Measurements from ENCODE around the gene DPH7.
"Not testable (repeated sequence)": the region's sequence is repeated elsewhere in the genome, so short reads cannot be mapped to it uniquely, and the experiment has no call there.

The DPH7 gene

GRCh38 chr9:137581361-137582285 is 2.9 kb upstream of the DPH7 start:
- in situ Hi-C loops (cut with MboI; ENCODE audit: low sequenced_read_pairs) = no loop called here

DNA sequence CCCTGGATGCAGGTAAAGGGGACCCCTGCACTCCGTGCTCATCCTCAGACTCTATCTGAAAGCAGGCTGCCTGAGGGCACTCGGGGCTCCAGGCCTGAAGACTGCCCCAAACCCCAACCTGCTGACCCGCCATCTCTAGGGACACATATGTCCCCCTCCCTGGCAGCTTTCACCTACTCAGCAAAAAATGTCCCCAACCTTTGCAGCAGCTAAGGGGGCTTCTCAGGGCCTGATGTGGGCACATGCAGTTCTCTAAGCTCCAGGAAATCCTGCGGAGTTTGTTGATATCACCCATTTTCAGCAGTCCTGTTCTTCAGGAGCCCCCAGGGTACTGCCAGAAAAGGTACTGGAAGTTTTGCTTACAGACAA is 2.2 kb upstream of the DPH7 start:
- in situ Hi-C loops (cut with MboI; ENCODE audit: low sequenced_read_pairs) = no loop called here

GRCh38 chr9:137580209-137580953 is 1.7 kb upstream of the DPH7 start:
- in situ Hi-C loops (cut with MboI; ENCODE audit: low sequenced_read_pairs) = no loop called here

DNA sequence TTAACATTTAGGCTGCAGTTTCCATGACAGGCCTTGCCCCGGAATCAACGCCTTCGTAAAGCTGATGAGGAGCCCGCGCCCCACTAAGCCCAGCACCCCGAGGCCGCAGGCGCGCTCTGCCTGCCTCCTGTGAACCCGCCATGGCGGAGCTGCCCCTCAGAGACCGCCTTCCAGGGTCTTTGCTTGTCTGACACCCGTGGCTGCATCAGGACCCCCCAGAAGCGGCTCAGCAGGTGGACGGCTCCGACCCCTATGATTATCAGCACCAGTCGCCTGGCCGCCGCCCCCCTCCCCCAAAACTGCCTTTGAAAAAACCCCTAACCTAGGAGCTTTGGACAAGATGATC is 507 bp upstream of the DPH7 start:
- in situ Hi-C loops (cut with MboI; ENCODE audit: low sequenced_read_pairs) = no loop called here

DNA sequence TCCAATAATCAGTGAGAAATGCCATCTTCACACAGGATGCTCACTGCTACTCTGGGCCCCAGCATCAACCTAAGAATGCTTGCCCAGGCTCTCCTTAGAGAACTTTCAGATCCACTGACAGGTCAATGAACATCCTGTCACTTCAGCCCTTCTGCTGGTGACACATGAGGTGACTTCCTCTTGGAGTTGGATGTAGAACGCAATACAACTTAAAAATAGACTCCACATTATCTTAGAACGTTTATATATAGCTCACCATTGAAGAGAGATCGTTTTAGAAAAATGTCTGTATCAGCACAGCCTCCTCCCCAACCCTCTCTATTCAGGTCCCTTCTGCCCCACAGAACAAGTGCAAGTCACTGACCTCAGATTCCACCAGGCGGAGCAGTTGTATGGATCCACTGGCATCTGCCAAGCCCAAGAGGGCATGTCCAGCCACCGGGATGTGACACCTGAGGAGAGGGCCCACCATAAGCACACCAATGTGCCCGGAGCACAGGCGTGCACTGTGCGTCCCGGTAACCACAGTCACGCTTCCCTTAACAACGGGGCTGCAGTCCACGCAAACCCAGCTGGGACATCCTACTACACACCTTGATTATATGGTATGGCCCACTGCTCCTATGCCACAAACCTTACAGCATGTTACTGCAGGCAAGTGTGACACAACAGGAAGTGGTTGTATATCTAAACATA is 2.9 kb downstream of the DPH7 start:
- in situ Hi-C loops (cut with MboI; ENCODE audit: low sequenced_read_pairs) = no loop called here

GRCh38 chr9:137575364-137575715 is 3.4 kb downstream of the DPH7 start:
- in situ Hi-C loops (cut with MboI; ENCODE audit: low sequenced_read_pairs) = no loop called here

- in situ Hi-C loops (cut with MboI; ENCODE audit: low sequenced_read_pairs) = no loop called here
These were observed 4.5 kb downstream of the DPH7 start for GRCh38 chr9:137574192-137574591.

DNA sequence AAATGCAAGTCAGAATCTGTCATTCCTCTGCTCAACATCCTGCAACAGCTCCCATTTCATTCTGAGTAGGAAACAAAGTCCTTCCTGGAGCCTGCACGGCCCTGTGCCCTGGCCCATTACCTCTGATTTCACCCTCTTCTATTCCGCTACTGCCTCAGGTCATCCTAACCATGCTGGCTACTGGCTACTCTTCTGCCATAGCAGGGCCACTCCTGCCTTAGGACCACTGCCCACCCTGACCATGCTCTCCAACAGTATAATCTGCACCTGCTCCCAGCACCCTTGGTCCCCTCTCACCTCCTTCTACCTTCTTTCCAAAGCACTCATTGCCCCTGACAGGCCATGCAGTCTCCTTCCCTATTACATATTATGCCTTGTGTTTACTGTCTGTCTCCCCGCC is 8.2 kb downstream of the DPH7 start:
- in situ Hi-C loops (cut with MboI; ENCODE audit: low sequenced_read_pairs) = no loop called here

DNA sequence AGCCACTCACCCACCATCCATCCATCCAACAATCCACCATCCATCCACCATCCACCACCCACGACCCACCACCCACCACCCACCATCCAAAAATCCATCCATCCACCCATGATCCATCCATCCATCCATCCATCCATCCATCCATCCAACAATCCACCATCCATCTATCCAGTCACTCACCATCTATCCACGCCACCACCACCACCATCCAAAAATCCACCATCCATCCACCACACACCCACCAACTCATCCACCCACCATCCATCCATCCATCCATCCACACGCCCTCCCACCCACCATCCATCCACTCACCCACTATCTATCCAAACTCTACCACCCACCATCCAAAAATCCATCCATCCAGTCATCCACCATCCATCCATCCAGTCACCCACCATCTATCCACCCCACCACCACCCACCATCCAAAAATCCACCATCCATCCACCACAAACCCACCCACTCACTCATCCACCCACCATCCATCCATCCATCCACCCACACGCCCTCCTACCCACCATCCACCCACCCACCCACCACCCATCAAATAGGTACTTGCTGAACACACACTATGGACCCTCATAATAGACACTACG is 9.0 kb downstream of the DPH7 start:
- in situ Hi-C loops (cut with MboI; ENCODE audit: low sequenced_read_pairs) = no loop called here

DNA sequence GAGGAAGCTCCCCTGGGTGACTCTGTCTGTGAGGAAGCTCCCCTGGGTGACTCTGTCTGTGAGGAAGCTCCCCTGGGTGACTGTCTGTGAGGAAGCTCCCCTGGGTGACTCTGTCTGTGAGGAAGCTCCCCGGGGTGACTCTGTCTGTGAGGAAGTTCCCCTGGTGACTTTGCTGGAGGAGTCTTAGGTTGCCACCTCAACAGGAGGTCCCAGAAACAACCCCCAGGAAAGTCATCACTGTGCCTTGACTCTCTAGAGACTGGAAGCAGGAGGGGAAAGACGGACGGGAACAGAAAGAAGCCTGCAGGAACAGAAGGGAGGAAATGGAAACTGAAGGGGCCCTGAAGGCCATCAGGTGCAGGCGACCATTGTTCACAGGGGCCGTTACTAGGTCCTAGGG is 10.3 kb downstream of the DPH7 start:
- in situ Hi-C loops (cut with MboI; ENCODE audit: low sequenced_read_pairs) = not testable (repeated sequence)

GRCh38 chr9:137564817-137565411 is 13.8 kb downstream of the DPH7 start:
- in situ Hi-C loops (cut with MboI; ENCODE audit: low sequenced_read_pairs) = no loop called here

DNA sequence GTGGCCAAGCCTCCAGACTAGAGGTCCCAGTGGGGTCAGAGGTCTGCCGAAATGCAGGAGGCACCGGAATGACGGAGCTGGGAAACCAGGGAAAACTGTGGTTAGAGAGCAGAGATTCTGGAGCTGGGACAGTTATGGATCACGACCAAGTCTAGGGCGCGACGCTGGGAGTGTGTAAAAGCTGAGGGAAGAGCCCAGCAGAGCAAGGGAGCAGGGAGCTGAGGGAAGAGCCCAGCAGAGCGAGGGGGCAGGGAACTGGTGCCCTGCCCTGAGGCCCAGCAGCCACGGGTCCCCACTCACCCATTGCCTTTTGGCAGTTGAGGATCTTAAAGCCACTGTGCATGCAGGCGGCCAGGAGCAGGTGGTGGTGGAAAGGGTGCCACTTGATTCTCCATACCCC is 14.6 kb downstream of the DPH7 start:
- in situ Hi-C loops (cut with MboI; ENCODE audit: low sequenced_read_pairs) = no loop called here

- in situ Hi-C loops (cut with MboI; ENCODE audit: low sequenced_read_pairs) = no loop called here
These were observed 20.6 kb downstream of the DPH7 start for GRCh38 chr9:137558127-137558526.

DNA sequence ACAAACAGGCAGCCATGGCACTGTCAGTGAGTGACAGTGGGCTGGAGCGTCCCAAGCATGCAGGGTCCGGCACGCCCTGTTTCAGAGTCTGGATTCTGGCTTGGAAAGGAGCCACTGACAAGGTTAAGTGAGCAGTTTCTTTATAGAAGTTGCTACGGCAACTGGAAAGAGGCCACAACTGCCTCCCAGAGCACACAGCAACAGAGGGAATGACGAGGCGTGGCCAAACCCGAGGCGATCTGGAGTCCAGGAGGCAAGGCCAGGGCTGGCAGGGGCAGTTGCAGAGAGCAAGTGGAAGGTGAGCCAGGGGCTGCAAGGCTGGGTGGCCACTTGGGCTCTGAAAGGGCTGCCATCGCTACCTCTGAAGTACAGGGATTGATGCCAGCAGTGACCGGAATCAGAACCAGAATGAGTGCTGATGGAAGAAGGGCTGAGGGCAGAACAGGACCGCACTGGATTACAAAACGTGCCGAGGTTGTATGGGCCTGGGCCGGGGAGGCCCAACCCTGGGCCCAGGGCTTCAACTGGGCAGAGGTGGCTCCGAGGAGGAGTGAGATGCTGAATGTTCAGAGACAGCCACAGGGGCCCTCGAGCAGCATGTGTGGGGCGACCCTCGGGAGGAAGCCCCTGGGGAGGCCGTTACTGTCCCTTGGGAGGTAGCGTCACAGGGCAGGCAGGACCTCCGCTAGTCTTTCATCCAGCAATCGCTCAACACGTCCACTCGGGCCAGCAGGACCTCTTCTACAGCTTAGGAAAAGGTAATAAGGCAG is 22.5 kb downstream of the DPH7 start:
- in situ Hi-C loops (cut with MboI; ENCODE audit: low sequenced_read_pairs) = no loop called here

GRCh38 chr9:137555179-137555578 is 23.5 kb downstream of the DPH7 start:
- in situ Hi-C loops (cut with MboI; ENCODE audit: low sequenced_read_pairs) = no loop called here

GRCh38 chr9:137554349-137554748 is 24.4 kb downstream of the DPH7 start:
- in situ Hi-C loops (cut with MboI; ENCODE audit: low sequenced_read_pairs) = no loop called here

DNA sequence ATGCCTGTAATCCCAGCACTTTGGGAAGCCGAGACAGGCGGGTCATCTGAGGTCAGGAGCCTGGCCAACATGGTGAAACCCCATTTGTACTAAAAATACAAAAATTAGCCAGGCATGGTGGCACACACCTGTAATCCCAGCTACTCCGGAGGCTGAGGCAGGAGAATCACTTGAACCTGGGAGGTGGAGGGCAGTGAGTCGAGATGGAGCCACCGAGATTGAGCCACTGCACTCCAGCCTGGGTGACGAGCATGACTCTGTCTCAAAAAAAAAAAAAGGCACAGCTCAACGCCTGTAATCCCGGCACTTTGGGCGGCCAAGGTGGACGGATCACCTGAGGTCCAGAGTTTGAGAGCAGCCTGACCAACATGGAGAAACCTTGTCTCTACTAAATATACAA is 25.1 kb downstream of the DPH7 start:
- in situ Hi-C loops (cut with MboI; ENCODE audit: low sequenced_read_pairs) = not testable (repeated sequence)

GRCh38 chr9:137552022-137552768 is 26.5 kb downstream of the DPH7 start:
- in situ Hi-C loops (cut with MboI; ENCODE audit: low sequenced_read_pairs) = no loop called here

DNA sequence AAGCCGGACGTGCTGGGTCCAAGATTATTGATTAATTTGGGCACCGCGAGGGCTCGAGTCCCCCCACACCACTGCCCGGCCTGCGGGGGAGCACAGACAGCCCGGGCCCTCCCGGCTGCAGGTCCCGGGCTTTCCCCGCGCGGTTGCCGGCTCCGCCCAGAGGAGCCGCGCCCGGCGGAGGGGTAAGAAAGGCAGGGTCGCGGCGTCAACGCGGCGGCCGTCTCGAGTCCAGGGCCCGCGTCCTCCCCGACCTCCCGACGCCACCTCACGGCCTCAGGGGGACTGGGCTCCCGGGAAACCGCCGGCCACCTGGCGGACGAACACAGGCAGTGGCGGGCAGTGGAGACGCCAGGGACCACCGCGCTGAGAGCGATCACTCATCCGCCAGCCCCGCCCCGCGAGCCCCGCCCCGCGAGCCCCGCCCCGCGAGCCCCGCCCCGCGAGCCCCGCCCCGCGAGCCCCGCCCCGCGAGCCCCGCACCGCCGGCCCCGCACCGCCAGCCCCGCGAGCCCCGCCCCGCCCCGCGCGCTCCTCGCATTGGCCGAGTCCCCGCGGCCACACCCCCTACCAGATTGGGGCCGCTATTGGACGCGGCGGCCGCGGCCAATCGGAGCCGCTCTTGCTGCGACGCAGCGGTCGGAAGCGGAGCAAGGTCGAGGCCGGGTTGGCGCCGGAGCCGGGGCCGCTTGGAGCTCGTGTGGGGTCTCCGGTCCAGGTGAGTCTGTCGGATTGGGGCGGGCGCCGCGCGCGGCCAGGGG is 27.3 kb downstream of the DPH7 start, which contains the start of gene MRPL41:
MRPL41 (plus strand) TSS at position 616 of the 758 bp plus-strand sequence. CDS start 203 bp downstream, outside the sequence.
- in situ Hi-C loops (cut with MboI; ENCODE audit: low sequenced_read_pairs) = no loop called here
